GM21447 (cell line): Measurements from ENCODE around the gene ZMYND8.
"Not testable (repeated sequence)": the region's sequence is repeated elsewhere in the genome, so short reads cannot be mapped to it uniquely, and the experiment has no call there.

Experiments used
- ATAC-seq: cut with Tn5 transposase; IDR thresholded peaks from one replicate; pipeline ENCODE4 v1.9.1; 2021; ENCODE audit not compliant: unreplicated experiment

The ZMYND8 gene

GRCh38 chr20:47188540-47188939 is 168.0 kb downstream of the ZMYND8 start:
- no peak for ATAC-seq

- no peak for ATAC-seq
These were observed 168.9 kb downstream of the ZMYND8 start for GRCh38 chr20:47187450-47188195.

GRCh38 chr20:47183367-47183766 is 173.1 kb downstream of the ZMYND8 start:
- ATAC-seq = no peak

GRCh38 chr20:47181056-47181862 is 175.2 kb downstream of the ZMYND8 start:
- no peak for ATAC-seq

- no peak for ATAC-seq
These were observed 177.2 kb downstream of the ZMYND8 start for GRCh38 chr20:47179267-47179666.

- no peak for ATAC-seq
These were observed 177.6 kb downstream of the ZMYND8 start for GRCh38 chr20:47178851-47179250.

GRCh38 chr20:47178277-47178676 is 178.2 kb downstream of the ZMYND8 start:
- no peak for ATAC-seq

GRCh38 chr20:47176217-47176616 is 180.3 kb downstream of the ZMYND8 start:
- not testable (repeated sequence) for ATAC-seq

GRCh38 chr20:47175493-47175892 is 181.0 kb downstream of the ZMYND8 start:
- no peak for ATAC-seq

- ATAC-seq = no peak
These were observed 181.8 kb downstream of the ZMYND8 start for GRCh38 chr20:47174456-47175243.

GRCh38 chr20:47173596-47174216 is 182.8 kb downstream of the ZMYND8 start:
- ATAC-seq = no peak

GRCh38 chr20:47172579-47172978 is 183.9 kb downstream of the ZMYND8 start:
- ATAC-seq = no peak

- no peak for ATAC-seq
These were observed 188.7 kb downstream of the ZMYND8 start for GRCh38 chr20:47167846-47168245.

GRCh38 chr20:47165376-47165865 is 191.1 kb downstream of the ZMYND8 start:
- ATAC-seq = no peak

GRCh38 chr20:47164140-47164539 is 192.4 kb downstream of the ZMYND8 start:
- no peak for ATAC-seq

- no peak for ATAC-seq
These were observed 195.1 kb downstream of the ZMYND8 start for GRCh38 chr20:47161411-47161810.

- no peak for ATAC-seq
These were observed 195.5 kb downstream of the ZMYND8 start for GRCh38 chr20:47160992-47161391.

- no peak for ATAC-seq
These were observed 196.3 kb downstream of the ZMYND8 start for GRCh38 chr20:47160240-47160639.
